NCI-H1930 (cell line): Measurements from ENCODE around the gene CTRL.

Experiments used
- DNase-seq, 2 experiments: peaks; one replicate each; lab custom pipeline; 2025; lab: John Stamatoyannopoulos, UW

CTRL gene

DNA sequence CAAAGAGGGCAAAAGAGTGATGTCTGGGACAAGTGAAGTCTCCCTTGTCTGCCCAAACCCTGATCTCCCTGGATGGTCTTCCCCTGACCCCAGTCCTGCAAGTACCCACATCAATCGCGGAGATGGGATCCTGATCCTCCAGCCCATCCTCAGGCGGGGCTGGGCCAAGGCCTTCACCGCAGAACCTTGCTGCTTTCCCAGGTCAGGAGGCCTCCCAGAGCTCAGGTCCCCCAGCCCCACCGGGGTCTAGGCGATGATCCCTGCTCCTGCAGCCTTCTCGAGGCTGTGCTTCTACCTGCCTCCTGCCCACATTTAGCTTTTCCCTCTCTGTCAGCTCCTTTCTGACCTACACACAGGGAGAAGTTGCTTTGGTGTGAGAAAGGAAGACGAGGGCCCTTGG is 30.5 kb upstream of the CTRL start:
- no peak for DNase-seq

DNA sequence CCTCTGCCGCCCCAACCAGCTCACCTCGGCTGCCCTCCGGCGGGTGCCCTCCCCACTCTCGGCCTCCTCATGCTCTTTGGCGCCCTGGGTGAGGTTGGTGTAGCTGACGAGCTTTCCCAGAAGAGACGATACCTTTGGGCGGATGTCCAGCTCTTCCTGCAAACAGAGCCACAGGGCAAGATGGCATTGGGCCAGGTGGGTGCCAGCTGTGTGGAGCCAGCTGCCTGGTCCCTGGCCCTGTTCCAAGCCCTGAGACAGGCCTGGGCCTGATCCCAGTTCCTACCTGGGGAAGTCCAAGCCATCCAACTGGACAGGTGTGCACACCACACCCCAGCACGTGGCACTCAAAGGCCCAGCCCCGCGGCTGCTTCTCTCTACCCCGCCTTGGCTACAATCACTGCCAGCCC is 29.9 kb upstream of the CTRL start:
- no peak for DNase-seq

DNA sequence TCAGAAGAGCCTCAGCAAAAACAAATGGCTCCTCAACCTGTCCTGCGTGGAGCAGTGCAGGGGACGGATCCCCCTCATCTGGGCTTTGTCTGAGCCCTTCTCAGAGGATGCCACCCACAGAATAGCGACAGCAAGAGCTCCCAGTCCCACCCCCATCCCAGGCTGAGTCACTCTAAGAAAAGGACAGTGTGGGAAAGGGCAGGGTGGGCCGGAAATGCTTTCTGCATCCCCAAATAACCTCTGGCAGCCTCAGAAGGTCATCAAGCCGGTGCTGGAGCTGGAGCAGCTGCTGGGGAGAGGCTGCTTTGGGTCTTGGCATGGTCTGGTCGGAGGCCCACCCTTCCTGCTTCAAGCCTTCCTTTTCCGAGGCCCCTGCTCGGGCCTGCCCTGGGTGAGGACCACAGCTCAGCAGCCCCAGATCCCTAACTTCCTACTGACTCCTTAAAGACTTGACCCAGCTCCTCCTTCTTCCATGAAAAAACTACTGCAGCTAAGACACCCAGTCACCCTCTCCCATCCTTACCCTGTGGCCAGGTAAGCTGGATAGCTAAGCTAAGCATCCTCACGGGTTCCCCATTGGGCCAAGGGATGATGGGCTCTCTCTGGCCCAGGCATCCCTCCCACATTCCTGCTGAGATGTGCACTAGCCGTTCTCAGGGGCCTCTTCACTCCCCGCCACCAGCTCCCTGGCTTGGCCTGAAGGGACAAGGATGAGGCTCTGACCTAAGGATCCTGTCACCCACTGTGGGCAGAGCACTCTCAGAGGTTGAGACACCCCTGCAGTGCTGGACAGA is 28.1 kb upstream of the CTRL start:
- DNase-seq = no peak

DNA sequence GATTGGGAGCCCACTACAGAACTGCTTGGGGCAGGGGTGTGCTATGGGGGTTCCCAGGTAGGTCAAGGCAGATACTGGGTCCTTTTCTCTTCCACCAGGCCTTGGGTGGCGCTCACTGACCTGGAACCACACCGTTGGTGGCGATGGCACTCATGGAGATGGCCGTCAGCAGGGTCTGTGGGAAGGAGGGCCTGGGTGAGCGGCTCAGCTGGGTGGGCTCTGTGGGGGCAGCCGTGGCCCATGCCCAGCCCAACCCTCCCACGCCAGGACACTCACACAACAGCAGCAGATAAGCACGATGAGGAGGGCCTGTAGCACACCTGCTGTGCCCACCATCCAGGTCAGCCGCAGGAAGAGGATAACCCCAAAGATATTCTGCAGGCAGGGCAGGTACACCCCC is 26.0 kb upstream of the CTRL start:
- no peak for DNase-seq

DNA sequence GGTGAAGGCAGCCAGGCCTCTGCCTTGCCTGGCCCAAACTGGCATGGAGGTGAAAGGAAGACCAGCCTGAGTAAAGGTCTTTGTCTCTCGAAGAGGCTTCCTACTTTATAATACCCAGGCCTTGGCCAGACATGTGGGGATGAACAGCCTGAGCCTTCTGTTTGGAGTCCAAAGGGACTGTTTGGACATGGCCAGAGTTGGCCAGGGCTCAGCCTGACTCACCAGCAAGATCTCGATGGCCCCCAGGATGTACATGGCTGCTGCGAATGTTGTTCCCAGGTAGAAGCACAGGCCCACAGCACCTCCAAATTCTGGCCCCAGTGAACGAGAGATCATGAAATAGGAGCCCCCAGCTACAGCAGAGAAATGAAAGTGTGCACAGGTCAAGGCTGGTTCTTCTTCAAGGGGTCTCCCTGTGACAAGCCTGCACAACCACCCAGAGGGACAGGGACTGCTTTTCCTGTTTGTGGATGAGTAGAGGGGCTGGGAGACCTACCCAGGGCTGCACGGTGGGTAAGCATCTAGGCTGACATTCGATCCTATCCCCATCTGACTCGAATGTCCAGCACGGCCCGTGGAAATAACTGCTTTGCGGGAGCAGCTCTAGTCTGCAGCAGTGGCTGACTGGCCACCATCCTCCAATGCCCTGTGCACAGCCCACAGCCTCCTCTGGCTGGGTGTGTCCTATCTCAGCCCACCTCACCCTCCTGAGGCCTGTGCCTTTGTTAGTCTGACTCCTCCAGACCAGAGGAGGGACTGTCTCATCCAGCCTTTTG is 22.9 kb upstream of the CTRL start:
- no peak for DNase-seq

DNA sequence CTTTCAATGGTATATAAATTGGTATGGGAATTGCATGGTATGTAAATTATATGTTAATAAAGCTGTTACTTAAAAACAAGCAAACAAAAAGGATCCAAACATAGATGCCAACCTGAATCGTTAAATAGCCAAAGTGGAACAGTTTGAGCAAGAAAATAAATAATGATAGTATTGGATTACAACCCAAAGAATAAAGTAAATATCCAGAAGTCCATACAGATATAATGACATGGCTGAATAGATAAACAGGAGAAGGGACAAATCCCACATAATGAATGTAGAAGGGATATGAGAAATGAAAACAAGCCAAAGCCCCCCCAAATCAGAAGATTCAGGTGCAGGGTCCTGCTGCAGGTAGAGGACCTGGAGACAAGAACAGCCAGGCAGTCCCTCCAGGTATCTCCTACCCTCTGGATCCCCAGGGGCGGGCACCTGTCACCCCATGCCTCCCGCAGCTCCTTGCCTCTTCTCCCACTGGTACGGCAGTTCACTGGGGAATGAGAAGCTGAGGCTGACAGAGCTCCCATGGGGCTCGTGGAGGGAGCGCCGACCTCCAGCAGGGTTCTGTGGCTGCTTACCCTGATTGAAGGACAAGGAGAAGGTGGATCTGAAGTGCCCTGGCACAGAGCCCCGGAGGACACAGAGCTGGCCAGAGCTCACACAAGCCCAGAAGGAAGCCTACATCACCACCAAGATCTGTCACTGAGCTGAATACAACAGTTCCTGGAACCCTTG is 22.1 kb upstream of the CTRL start:
- DNase-seq = no peak

DNA sequence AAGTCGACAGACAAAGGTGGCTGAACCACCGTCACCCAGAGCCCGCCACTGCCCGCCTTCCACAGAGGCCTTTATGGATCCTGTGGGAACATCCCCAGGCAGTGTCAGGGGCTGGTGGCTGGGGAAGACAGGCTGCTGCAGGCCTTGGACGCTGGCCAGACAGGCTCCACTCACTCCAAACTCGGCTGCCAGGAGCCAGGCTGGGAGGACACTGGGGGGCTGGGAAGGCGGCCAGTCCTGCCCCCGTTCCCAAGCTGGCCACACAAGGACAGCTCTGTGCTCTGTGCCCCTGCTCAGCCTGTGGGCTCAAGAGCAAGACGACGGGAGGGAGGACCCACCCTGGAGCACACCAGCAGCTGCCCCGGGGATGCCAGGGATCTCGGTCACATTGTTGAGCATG is 19.8 kb upstream of the CTRL start:
- no peak for DNase-seq

DNA sequence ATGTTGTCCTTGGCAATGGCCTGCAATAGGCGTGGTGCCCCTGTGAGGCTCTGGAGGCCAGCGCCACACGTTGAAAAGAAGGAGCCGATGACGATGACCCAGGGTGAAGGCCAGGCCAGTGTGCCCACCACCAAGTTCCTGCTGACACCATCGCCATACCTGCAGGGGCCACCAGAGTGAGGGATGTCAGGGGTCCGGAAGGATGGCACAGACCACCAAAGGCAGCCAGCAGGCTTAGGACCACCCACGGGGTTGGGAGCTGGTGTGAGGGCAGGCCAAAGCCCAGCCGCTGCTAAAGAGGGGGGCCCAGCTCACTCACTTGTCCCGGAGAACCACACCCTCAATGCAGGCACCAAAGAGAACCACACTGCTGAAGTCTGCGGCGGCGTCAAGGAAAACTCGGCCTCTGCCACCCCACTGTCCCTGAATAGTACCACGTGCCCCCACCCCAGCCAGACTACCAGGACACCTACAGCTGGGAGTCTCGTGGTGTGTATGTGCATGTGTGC is 18.7 kb upstream of the CTRL start:
- DNase-seq = no peak

DNA sequence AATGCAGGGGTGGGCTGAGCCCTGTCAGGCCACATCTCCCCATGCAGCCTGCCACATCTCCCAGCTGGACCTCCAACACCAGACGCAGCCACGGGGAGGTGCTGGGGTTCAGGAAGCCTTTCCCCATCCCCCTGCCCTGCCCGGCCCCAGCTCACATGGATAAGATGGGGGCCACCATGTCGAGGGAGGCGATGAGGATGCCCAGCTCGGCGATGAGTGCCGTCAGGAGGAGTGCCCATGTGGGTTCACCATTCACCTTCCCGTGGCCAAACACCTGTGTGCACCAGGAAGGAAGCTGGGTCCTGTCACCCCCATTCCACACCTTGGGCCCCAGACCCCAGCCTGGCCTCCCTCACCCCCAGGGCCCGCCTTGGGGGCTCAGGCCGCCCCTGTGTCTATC is 18.0 kb upstream of the CTRL start:
- DNase-seq = no peak

DNA sequence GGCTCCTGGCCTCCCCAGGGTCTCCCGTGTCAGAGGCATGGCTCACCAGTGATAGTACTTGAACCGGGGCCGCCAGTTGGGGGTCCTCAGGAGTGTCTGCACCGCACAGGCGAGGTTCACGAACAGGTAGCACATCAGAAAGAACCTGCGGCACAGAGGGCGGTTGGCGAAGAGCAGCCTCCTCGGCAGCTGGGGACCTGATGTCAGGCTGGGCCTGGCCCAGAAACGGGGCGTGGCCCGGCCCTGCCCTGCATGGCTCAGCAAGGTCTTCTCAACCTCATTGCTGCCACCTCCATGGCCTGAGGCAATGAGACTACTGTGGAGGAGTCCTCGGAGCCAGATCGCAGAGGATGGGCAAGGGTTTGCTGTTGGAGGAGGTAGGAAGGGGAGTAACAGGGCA is 16.4 kb upstream of the CTRL start:
- no peak for DNase-seq

DNA sequence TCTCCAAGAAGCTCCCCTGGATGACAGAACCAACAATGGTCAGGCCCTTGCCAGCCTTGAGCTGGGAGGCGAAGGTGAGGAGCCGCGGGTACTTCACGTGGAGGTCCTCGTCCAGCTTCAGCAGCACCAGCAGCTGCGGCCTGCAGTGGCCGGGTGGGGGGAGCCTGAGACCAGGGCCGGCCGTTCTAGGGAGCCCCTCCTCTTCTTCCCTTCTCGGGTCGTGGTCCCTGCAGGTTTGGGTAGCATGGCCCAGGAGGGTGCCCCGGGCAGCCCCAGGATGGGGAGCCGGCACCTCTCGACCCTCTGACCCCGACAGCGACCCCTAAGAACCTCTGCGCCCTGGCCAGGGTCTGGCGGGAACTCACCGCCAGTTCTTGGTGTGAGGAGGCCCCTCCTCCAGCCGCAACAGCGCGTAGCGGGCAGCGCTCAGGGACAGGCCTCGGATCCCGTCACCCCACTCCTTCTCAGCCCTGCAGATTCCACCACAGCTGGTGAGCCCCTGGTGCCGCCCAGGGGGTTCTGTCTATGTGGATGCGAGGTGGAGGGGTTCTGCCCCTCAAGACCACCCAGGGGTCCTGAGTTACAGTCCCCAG is 15.4 kb upstream of the CTRL start:
- no peak for DNase-seq

DNA sequence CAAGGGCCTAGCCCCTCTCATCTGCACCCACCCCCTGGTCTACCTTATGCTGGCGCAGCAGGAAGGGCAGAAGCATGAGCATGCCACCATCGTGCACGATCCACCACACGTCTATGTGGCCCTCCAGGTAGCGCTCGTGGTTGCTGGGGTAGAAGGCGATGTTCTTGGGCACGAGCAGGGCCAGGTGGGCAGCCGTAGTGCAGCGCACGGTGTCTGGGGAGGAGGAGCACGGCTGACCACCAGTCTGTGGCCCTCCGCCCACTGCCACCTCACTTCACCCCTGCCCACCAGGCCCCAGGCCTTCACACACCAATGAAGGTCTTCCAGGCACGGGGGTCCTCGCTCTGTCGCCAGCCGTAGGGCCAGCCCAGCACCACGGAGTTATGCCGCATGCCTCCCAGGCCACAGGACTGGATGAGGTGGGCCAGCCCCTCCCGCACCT is 14.5 kb upstream of the CTRL start:
- no peak for DNase-seq

DNA sequence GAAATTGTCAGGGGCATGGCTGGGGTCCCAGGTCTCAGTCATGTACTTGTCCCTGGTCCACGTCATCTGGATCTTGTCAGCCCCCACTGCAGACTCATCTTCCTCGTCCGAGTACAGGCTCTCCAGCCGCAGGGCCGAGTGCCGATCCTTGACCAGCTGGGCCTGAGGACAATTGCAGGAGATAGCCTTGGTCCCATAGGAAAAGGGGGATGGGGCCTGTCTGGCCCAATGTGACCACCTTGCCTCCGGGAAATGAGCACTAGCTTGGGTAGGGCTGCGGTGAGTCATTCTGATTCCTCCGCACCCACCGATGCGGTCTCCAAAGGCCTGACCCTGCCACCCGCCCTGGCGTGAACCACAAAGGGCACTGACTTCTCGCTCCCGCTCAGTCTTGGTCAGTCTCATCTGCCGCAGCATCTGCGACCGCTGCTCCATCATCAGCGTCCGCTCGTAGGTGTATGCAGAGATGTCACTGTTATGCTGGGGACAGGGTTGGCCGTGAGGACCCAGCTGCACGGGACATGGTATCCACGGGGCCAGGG is 13.8 kb upstream of the CTRL start:
- DNase-seq = no peak

DNA sequence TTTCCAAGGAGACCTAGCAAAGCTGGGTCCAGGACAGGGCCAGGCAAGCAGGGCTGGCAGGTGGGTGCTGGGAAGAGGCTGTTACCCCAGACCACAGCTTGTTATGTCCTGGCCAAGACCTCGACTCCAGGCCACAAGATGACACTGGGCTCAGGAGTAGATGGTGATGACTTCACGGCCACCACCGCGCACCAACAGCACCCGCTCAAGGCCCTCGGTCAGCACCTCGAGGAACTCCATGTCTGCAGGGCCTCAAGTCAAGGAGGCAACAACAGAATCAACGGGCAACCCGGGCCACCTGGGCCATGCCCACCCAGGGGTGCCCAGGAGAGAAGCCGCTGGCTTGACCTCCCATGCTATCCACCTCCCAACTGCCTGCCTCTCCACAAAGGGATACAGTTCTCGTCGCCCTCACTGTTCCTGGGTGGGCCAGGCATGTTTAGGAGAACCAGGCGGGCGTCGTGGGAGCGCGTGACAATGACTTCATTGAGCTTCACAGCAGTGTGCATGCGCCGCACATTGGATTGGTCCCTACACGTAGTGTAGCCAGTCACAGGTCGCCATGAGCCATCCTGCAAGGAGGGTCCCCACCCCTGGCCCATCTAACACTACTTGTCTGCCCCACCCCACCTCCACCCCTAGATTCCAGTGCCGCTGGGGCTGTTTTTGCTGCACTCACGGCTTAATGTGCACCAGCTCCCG is 13.2 kb upstream of the CTRL start:
- no peak for DNase-seq

DNA sequence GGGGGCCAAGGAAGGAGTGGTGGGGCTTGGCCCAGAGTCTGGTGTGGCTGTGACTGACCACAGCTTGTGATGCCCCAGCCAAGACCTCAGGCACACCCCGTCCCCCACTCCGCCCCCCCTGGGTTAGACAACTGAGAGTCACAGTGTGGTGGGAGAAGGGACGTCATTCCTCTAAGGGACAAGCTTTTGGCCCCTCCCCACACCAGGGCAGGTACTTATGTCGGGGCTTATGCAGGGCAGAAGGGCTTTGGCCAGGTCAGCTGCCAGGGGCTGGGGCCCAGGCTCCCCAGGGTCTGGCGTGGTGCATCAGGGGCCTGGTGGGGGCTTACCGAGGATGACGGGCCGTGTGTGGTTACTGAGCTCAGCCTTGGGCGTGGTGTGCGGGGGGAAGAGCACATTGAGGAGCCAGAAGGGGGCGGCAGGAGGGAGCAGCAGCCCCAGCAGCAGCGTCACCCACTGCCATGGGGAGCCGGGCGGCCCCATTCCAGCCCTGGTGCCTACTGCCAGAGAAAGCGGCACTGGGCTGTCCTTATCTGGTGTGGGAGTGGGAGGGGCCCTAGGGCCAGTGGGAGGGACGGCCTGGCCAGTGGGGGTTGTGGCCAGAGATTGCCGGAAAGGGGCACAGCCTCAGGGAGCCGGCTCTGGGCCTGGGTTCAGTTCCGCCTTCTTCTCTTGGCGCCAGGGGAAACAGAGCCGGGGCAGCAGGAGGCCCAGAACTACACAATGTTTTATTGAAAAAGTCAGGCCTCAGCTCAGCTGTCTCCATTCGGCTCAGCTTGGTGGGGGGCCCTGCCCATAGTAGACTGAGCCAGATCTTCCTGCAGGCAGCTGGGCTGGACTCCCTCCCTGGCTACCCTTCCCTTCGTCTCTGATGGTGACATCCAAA is 12.2 kb upstream of the CTRL start, which contains the start of gene LCAT:
LCAT (minus strand) TSS at position 502 of the 886 bp plus-strand sequence; CDS start at position 483, 19 bp downstream.
- DNase-seq = no peak

DNA sequence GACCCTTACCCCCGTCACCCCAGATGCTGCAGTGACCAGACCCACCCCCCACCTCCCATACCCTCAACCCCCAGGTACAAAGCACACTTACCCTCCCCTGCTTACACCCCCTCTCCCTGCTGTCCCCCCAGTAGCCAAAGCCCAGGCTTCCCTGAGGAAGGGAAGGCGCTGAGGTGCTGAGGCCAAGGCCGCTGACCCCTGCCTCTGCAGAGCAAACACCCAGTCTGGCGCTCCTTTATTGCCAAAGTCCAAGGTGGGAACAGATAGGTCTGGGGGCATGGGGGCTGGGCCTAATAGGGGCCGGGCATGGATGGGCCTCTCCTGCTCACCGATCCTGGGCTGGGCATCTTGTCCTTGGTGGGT is 11.6 kb upstream of the CTRL start:
- no peak for DNase-seq

DNA sequence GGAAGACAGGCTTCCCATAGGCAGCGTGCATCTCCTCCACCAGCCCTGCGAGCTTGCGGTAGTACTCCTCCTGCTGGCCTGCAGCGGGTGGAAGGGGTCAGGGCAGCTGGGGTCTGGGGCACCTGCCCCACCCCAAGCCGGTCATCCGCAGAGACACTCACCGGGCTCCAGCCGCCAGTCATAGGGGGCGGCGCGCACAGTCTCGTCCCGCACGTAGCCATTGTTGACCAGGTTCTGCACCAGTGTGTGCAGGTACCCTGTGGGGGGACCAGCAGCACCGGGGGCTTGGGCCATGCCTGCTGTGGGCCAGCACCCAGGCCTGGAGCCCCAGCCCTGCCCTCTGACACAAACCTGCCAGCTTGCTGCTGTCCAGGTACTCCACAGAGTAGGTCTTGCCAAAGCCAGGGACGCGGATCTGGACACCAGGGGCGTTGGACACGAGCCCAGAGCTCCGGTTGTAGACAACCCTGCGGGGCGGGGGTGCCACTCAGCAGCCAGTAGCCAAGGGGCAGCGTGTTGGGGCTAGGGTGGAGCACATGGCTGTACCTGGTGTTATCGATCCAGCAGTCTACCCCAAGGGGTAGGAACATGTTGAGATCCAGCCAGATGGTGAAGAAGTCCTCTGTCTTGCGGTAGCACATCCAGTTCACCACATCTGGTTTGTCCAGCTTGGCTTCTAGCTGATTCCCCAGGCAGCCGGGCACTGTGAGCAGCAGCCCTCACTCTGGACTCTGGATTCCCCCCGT is 11.0 kb upstream of the CTRL start:
- DNase-seq = no peak

DNA sequence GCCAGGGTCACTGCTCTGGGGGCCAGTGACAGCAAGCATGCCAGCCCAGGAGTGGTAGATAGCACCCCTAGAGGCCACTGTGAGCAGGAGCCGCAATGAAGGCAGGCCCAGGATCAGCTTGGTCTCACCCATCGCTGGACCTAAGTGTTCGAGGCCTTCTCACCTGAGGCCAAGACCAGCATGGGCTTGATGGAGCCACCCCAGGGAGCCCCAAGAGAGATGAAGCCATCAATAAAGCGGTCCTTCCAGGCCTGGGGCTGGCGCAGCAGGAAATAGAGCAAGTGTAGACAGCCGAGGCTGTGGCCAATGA is 10.5 kb upstream of the CTRL start:
- no peak for DNase-seq

DNA sequence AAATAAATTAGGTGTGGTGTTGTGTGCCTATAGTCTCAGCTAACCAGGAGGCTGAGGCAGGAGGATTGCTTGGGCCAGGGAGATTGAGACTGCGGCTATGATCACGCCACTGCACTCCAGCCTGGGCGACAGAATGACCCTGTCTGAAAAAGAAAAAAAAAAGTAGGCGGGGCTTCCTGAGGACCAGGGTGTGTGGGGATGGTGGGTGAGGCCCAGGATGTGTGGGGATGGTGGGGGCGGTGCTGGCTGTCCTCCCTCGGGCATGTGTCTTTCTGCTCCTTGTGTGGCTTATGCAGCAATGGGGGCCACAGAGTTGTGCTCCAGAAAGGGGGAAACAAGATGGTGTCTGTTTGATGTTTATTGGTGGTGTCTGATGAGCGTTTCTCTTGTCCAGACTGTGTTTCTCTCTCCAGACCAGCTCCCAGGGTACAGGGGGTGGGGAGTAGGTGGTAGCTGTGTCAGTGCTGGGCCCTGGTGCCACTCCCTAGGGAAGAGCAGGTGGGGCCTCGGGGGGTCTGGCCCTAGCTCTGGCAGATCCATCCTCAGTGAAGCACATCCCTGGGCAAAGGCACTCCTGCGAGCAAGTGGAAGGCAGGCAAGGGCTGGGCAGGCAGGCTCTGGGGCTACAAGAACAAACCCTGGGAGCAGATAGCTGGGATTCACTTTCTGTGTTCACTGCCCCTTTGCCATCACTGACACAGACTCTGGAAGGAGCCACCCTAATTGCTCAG is 10.0 kb upstream of the CTRL start:
- no peak for DNase-seq
